HCT116 (cell line): ENCODE data around the gene PIGQ. TPM values are rescaled to one million over a fixed set of nuclear protein-coding genes. Genes with fewer than 3 reads are reported as not detected.

ENCODE experiments used
- ATAC-seq: fragments of 200-7000 bp; cut with Tn5 transposase; 2 replicates; pipeline ENCODE4 v1.9.1; 2020; ENCODE audit warnings: mild to moderate bottlenecking, moderate library complexity
- BruUV-seq: library from RNA; stranded (reverse); fragments of 400-500 nt; replicated peaks from 2 replicates; lab custom pipeline; 2021; lab: Mats Ljungman, UMichigan
- CTCF ChIA-PET: fragments of 300-600 bp; sonication (Branson Sonifier 250); formaldehyde crosslinking; loops from one replicate; lab custom pipeline; 2021; ENCODE audit warnings: antibody characterized with exemption; lab: Charles Lee
- POLR2A ChIA-PET: fragments of 300-600, 350-600 bp; sonication (Branson Sonifier 250); formaldehyde crosslinking; loops from one replicate; lab custom pipeline; 2021; ENCODE audit warnings: antibody characterized with exemption; lab: Charles Lee
- RAD21 ChIA-PET, 2 experiments: fragments of 300-600 bp; sonication (Branson Sonifier 250); formaldehyde crosslinking; loops; one replicate each; lab custom pipeline; 2023; ENCODE audit warnings: low total read pairs in 2 of 2; ENCODE audit not compliant: uncharacterized antibody in 2 of 2, unreplicated experiment in 2 of 2, low non-redundant PET in 1 of 2; lab: Charles Lee
- DNase-seq: peaks from one replicate; pipeline ENCODE4 v3.0.0-alpha.2; 2010; ENCODE audit warnings: low read depth, low spot score
- H2AFZ ChIP-seq: fragments of 200-600 bp; shearing (Covaris generic), sonication (generic); 2 replicates; pipeline ENCODE4 v1.6.1; 2017; ENCODE audit warnings: low read depth, mixed run types, mixed read lengths, antibody characterized with exemption, low read length; ENCODE audit not compliant: poor library complexity, severe bottlenecking
- H3K27ac ChIP-seq: 2 replicates; pipeline ENCODE4 v1.5.1; 2012; ENCODE audit warnings: low read depth, low read length
- H3K27me3 ChIP-seq: fragments of 200-600 bp; sonication (generic); 2 replicates; pipeline ENCODE4 v1.6.1; 2016; ENCODE audit warnings: mixed run types, low read length, mixed read lengths; ENCODE audit not compliant: insufficient read depth
- H3K36me3 ChIP-seq, 2 experiments: fragments of 200-500 bp in 1 of 2; fragments of 200-600 bp in 1 of 2; sonication (Bioruptor generic) in 1 of 2; sonication (generic) in 1 of 2; 2 replicates each; pipeline versions ENCODE4 v1.5.1 to v1.6.1; 2014 to 2016; ENCODE audit warnings: low read length in 2 of 2, inconsistent platforms in 1 of 2, mixed read lengths in 1 of 2, mixed run types in 1 of 2; ENCODE audit not compliant: insufficient read depth in 2 of 2, control insufficient read depth in 1 of 2
- H3K4me1 ChIP-seq, 2 experiments: fragments of 200-600 bp in 1 of 2; sonication (generic) in 1 of 2; 2 replicates each; pipeline versions ENCODE4 v1.5.1 to v1.6.1; 2012 to 2017; ENCODE audit warnings: low read length in 2 of 2, inconsistent platforms in 1 of 2, mild to moderate bottlenecking in 1 of 2, mixed read lengths in 1 of 2, mixed run types in 1 of 2, moderate library complexity in 1 of 2; ENCODE audit not compliant: insufficient read depth in 2 of 2, control insufficient read depth in 1 of 2
- H3K4me2 ChIP-seq: fragments of 200-600 bp; sonication (generic); 2 replicates; pipeline ENCODE4 v1.6.1; 2017; ENCODE audit warnings: mixed run types, low read length, mixed read lengths
- H3K4me3 ChIP-seq, 2 experiments: fragments of 200-600 bp in 1 of 2; sonication (generic) in 1 of 2; replicated peaks in 1 of 2; 2 replicates each; pipeline ENCODE4 v1.5.1; 2011 to 2016; ENCODE audit warnings: low read length in 2 of 2, control low read depth in 1 of 2, low read depth in 1 of 2, mild to moderate bottlenecking in 1 of 2, mixed read lengths in 1 of 2, mixed run types in 1 of 2
- H3K79me2 ChIP-seq: fragments of 200-600 bp; sonication (generic); 2 replicates; pipeline ENCODE4 v1.6.1; 2017; ENCODE audit warnings: mild to moderate bottlenecking, mixed run types, low read length, moderate library complexity, mixed read lengths; ENCODE audit not compliant: insufficient read depth
- H3K9ac ChIP-seq: fragments of 200-600 bp; sonication (generic); 2 replicates; pipeline ENCODE4 v1.6.1; 2016; ENCODE audit warnings: low read length, mixed read lengths
- H3K9me2 ChIP-seq: fragments of 200-600 bp; sonication (generic), shearing (Covaris generic); 2 replicates; pipeline ENCODE4 v1.6.1; 2017; ENCODE audit warnings: mixed run types, mild to moderate bottlenecking, moderate library complexity; ENCODE audit not compliant: insufficient read depth
- H3K9me3 ChIP-seq, 2 experiments: fragments of 200-500 bp in 1 of 2; fragments of 200-600 bp in 1 of 2; sonication (Bioruptor generic) in 1 of 2; sonication (generic) in 1 of 2; 2 replicates each; pipeline ENCODE4 v1.6.1; 2014 to 2017; ENCODE audit warnings: low read length in 2 of 2, mixed read lengths in 2 of 2, inconsistent platforms in 1 of 2, low read depth in 1 of 2, mild to moderate bottlenecking in 1 of 2, mixed run types in 1 of 2, moderate library complexity in 1 of 2; ENCODE audit not compliant: control insufficient read depth in 1 of 2, insufficient read depth in 1 of 2
- H4K20me1 ChIP-seq: fragments of 200-600 bp; sonication (generic), shearing (Covaris generic); 2 replicates; pipeline ENCODE4 v1.6.1; 2017; ENCODE audit warnings: mixed run types, mild to moderate bottlenecking, moderate library complexity; ENCODE audit not compliant: insufficient read depth
- ATF3 ChIP-seq: IDR thresholded peaks from 2 replicates; pipeline ENCODE4 v1.6.1; 2012
- CEBPB ChIP-seq: IDR thresholded peaks from 2 replicates; pipeline ENCODE4 v1.6.1; 2012; ENCODE audit warnings: low read depth
- EGR1 ChIP-seq: IDR thresholded peaks from 2 replicates; pipeline ENCODE4 v1.6.1; 2012; ENCODE audit warnings: low read depth
- EZH2phosphoT487 ChIP-seq: fragments of 200-600 bp; IDR thresholded peaks from 2 replicates; pipeline ENCODE4 v1.6.1; 2018; ENCODE audit warnings: antibody characterized with exemption, borderline replicate concordance
- FOSL1 ChIP-seq: IDR thresholded peaks from 2 replicates; pipeline ENCODE4 v1.6.1; 2012; ENCODE audit warnings: low read depth
- JUND ChIP-seq: IDR thresholded peaks from 2 replicates; pipeline ENCODE4 v1.6.1; 2012
- POLR2AphosphoS5 ChIP-seq: IDR thresholded peaks from 2 replicates; pipeline ENCODE4 v1.6.1; 2011; ENCODE audit warnings: mild to moderate bottlenecking, low read depth, low read length, moderate library complexity
- RAD21 ChIP-seq: IDR thresholded peaks from 2 replicates; pipeline ENCODE4 v1.6.1; 2012; ENCODE audit warnings: low read depth, mild to moderate bottlenecking
- SP1 ChIP-seq: IDR thresholded peaks from 2 replicates; pipeline ENCODE4 v1.6.1; 2012; ENCODE audit warnings: low read depth
- SRF ChIP-seq: IDR thresholded peaks from 2 replicates; pipeline ENCODE4 v1.6.1; 2012; ENCODE audit warnings: low read depth
- ZFX ChIP-seq: fragments of 450-650 bp; IDR thresholded peaks from 2 replicates; pipeline ENCODE4 v1.6.1; 2017
- ZNF274 ChIP-seq: fragments of 200-500 bp; sonication (Bioruptor generic); IDR thresholded peaks from 2 replicates; pipeline ENCODE4 v1.6.1; 2014; ENCODE audit warnings: mild to moderate bottlenecking, low read depth, low read length, inconsistent platforms
- intact Hi-C: fragments of 100-400 bp; cut with micrococcal nuclease; formaldehyde crosslinking; loops from 2 replicates; pipeline ENCODE4 v1.10.0; 2022
- total RNA-seq: library from RNA; stranded (reverse); gene quantifications from one replicate; pipeline ENCODE4 v1.2.1, GENCODE V29; 2021; ENCODE audit not compliant: unreplicated experiment
- TF ChIP-seq, protein P1 (sequence below): IDR thresholded peaks from 2 replicates; pipeline ENCODE4 v1.6.1; 2012
- TF ChIP-seq, protein P2 (sequence below): IDR thresholded peaks from 2 replicates; pipeline ENCODE4 v1.6.1; 2011; ENCODE audit warnings: mild to moderate bottlenecking, low read length, moderate library complexity; ENCODE audit not compliant: insufficient replicate concordance; ENCODE audit errors: extremely low read depth

PIGQ gene
- total RNA-seq, 1 experiment from 2014 or later = 21.0 TPM

- Histone ChIP-seq H4K20me1 (no peaks in the 10 kb centered on the region), H3K27me3 (no peaks in the 10 kb centered on the region), H3K9ac (no peak overlapping the region), H3K27ac (no peak overlapping the region), H3K9me2 (no peaks in the 10 kb centered on the region), H3K4me1 (peaks cover 2 to 6% of the 10 kb centered on the region in 2 experiments; a peak in 2 of 4 replicates), H3K9me3 (no peaks in the 10 kb centered on the region), H2AFZ (no peak overlapping the region), H3K79me2 (no peaks in the 10 kb centered on the region), H3K4me3 (no peak overlapping the region), H3K4me2 (no peak overlapping the region), H3K36me3 (no peaks in the 10 kb centered on the region)
- intact Hi-C loops = no loop called here
- POLR2A ChIA-PET = no interaction called here
- BruUV-seq = no TSS peak
- no peak for TF ChIP-seq SRF
- TF ChIP-seq, protein P1, sequence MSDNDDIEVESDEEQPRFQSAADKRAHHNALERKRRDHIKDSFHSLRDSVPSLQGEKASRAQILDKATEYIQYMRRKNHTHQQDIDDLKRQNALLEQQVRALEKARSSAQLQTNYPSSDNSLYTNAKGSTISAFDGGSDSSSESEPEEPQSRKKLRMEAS = no peak
- no peak for TF ChIP-seq EGR1
- no peak for TF ChIP-seq POLR2AphosphoS5
- no peak for TF ChIP-seq CEBPB
- TF ChIP-seq ATF3 = no peak
- TF ChIP-seq ZNF274 = no peak
- TF ChIP-seq EZH2phosphoT487 = no peak
- TF ChIP-seq, protein P2, sequence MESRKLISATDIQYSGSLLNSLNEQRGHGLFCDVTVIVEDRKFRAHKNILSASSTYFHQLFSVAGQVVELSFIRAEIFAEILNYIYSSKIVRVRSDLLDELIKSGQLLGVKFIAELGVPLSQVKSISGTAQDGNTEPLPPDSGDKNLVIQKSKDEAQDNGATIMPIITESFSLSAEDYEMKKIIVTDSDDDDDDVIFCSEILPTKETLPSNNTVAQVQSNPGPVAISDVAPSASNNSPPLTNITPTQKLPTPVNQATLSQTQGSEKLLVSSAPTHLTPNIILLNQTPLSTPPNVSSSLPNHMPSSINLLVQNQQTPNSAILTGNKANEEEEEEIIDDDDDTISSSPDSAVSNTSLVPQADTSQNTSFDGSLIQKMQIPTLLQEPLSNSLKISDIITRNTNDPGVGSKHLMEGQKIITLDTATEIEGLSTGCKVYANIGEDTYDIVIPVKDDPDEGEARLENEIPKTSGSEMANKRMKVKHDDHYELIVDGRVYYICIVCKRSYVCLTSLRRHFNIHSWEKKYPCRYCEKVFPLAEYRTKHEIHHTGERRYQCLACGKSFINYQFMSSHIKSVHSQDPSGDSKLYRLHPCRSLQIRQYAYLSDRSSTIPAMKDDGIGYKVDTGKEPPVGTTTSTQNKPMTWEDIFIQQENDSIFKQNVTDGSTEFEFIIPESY = no peak
- no peak for TF ChIP-seq SP1
- TF ChIP-seq FOSL1 = no peak
- TF ChIP-seq JUND = no peak
- no peak for TF ChIP-seq RAD21
- no peak for TF ChIP-seq ZFX
- CTCF ChIA-PET = interaction anchor here (0.6 to 0.7 kb wide), 2 partner anchors 75 to 302 kb away, joined by 3 to 5 read pairs; no protein-coding TSS in a partner anchor
- no peak for ATAC-seq
- DNase-seq = no peak
- RAD21 ChIA-PET = no interaction called here
Measured at GRCh38 chr16:580946-581498, 11.3 kb downstream of the PIGQ start.
